HG03060 (cell line): ENCODE results near the gene WNT4.

Experiments
- ATAC-seq: cut with Tn5 transposase; IDR thresholded peaks from one replicate; pipeline ENCODE4 v1.9.1; 2021; ENCODE audit warnings: low read depth, moderate number of reproducible peaks; ENCODE audit not compliant: unreplicated experiment

Gene WNT4

GRCh38 chr1:22143065-22144033 is at the start of gene WNT4:
WNT4 (minus strand) TSS chr1:22143097; CDS start chr1:22142922, 175 bp downstream.
- no peak for ATAC-seq

- no peak for ATAC-seq
Observed at GRCh38 chr1:22190731-22191130, 47.8 kb upstream of the WNT4 start.

DNA sequence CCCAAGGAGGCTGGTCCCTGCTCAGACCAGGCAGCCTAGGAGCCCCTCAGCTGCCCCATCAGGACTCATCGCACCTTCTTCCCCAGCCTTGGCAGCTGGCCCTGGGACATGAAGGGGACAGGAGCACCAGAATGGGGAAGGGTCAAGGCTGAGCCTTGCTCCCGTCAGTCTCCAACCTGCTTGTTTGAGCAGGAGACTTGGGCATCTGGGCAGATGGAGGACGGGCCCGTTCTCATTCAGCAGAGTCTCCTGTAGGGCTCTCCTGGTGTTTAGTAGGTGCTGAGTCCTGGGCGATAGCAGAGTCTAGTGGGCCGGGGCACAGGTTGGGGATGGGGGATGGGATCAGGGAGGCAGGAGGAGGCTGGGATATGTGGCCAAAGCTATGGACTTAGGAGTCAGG is 47.4 kb upstream of the WNT4 start:
- no peak for ATAC-seq

GRCh38 chr1:22189619-22190018 is 46.7 kb upstream of the WNT4 start:
- ATAC-seq = no peak

DNA sequence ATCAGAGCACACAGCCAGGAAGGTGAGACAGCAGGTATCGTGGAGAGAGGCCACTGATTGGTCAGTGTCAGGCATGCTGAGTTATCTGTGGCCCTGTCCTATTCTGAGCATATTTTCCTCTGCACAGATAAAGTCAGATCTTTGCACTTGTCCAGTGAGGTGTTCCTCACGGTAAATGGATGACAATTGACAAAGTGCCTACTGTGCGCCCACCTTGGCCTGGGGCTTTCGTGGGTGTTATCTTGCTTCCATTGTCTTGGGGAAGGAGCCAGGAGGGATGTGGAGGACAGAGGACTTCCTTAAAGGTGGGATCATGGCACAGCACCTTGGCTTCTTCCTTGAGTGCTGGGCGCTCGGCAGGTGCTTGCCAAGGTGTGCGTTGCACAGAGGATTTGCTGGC is 46.0 kb upstream of the WNT4 start:
- ATAC-seq = no peak

DNA sequence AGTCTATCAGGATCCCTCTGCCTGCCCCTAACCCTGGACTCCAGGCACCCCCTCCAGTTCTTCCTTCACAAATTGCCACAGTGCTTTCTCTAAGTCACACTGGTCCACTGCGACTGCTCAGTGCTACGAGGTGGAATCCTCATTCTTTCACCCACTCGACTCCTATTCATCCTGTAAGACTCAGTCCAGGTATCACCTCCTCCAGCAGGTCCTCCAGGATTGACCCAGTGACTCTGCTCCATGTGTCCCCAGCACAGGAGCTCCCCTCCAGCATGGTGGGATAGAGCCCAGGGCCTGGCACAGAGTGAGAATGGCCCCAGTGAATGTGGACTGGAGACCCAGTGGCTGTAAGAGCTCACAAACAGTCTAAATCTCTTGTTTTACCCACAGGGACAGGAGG is 45.5 kb upstream of the WNT4 start:
- ATAC-seq = no peak

DNA sequence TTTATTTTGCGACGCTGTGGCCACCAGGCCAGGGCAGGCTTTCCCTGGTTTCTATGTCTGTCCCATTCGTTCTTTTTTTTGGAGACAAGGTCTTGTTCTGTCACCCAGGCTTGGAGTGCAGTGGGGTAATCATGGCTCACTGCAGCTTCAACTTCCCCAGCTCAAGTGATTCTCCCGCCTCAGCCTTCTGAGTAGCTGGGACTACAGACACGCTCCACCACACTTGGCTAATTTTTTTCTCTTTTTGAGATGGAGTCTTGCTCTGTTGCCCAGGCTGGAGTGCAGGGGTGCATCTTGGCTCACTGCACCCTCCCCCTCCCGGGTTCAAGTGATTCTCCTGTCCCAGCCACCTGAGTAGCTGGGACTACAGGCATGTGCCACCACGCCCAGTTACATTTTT is 43.4 kb upstream of the WNT4 start:
- no peak for ATAC-seq

DNA sequence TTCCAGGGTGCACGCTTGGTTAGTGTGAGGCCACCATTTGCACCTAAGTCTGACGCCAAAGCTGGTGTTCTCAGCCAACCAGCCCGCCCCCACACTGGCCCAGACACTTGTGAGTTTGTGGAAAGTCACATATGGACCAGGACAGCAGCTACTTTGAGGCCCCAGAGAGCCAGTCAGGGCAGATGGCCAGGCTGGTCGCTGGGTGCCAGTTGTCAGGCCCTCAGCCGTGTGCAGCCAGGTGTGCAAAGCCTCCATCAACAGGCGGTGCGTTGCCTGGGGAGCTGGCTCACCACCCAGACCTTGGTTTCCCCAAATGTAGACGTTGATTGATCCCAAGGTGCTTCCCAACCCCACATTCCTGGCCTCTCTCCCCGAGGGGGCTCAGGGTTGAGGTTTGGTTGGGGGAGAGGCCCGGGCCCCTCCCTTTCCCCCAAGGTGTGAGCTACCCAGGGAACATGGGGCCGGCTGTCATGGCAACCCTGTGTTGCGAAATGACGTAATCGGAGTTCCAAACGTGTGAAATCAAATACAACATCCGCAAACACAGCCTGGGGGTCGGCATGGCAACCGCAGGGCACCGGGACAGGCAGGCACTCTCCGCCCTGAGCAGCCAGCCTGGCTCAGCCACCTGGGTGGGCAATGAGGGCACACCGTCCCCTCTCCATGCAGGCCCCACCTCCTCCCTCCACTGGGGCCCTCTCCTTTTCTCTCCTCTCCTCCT is 42.2 kb upstream of the WNT4 start:
- ATAC-seq = no peak

DNA sequence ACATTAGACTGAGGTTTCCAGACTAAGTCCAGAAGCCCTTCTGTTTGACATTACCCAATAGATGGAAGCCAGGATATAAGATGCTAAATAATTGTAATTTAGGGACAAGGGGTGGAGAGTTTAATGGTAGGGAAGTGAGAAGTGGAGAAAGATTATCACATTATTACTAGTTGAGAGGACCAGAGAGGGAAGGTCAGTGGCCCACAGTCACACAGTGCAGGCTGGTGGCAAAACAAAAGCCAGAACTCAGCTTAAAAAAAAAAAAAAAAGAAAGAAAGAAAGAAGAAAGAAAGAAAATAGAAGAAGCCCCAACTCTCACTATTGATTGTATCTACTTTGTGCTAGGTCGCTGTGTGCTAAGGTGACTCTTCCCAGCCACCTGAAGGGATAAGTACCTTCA is 41.6 kb upstream of the WNT4 start:
- no peak for ATAC-seq

GRCh38 chr1:22182715-22183114 is 39.8 kb upstream of the WNT4 start:
- no peak for ATAC-seq

DNA sequence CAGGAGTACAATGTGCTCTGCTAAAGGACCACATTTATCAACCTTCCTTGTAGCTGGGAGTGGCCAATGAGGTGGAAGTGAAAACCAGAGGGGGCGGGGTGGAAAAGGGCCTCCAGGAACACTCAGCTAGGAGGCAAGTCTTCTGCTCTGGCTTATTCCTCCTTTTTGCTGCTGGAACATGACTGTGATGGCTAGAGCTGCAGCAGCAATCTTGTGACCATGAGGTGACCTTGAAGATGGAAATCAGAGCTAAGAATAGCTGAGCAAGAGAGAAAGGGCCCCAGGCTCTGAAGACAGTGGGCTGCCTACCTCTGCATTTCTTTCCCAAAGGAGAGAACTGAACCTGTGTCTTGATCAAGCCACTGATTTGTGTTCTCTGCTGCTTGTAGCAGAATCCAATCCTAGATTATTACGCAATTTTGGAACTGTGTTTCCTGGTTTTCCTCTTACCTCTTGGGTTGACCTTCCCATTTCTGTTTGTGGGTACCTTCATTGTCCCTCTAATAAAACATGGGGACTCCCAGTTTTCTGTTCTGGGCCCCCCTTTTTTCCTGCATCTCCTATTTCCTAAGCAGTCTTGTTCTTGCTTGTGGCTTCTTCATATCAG is 36.4 kb upstream of the WNT4 start:
- no peak for ATAC-seq

- ATAC-seq = no peak
Observed at GRCh38 chr1:22177354-22178003, 34.6 kb upstream of the WNT4 start.

DNA sequence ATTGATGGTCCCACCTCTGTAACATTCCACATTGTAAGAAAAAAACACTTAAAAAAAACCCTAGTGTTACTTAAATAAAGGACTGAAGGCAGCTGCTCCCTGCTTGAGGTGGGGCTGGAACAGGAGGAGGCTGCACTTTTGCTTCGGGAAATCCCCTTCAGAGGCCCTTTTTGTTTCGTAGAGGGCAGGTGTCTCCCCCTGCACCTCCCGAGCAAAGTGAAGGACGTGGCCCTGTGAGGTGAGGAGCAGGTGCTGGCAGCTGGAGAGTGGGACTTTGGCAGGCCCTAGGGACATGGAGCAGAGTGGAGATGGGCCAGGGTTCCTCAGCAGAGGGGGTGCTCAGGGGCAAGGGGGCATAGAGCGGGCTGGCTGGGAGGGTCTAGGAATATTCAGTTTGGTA is 33.4 kb upstream of the WNT4 start:
- ATAC-seq = no peak

- ATAC-seq = no peak
Observed at GRCh38 chr1:22174446-22175220, 31.7 kb upstream of the WNT4 start.

- ATAC-seq = no peak
Observed at GRCh38 chr1:22171951-22172715, 29.2 kb upstream of the WNT4 start.

GRCh38 chr1:22169816-22170215 is 26.9 kb upstream of the WNT4 start:
- no peak for ATAC-seq

- no peak for ATAC-seq
Observed at GRCh38 chr1:22168412-22168973, 25.6 kb upstream of the WNT4 start.

- ATAC-seq = no peak
Observed at GRCh38 chr1:22166439-22166838, 23.5 kb upstream of the WNT4 start.
